ENCODE measurements around the gene ACAA2. TPM values are rescaled to one million over a fixed set of nuclear protein-coding genes. Genes with fewer than 3 reads are reported as not detected.

Gene ACAA2
- polyA plus RNA-seq, 1 donor (not counting 4 experiments of a cell fraction or from before 2014, with no cell fraction given), result 2.3 TPM

- no peak for DNase-seq (ENCODE audit: low read depth, low spot score)
- Histone ChIP-seq H3K36me3 (ENCODE audit: control insufficient read depth in 2 of 2, extremely low read depth in 1 of 2, insufficient read depth in 2 of 2, low read length in 2 of 2) (no peaks in the 10 kb centered on the region), H3K79me2 (ENCODE audit: control insufficient read depth, insufficient read depth, low read length) (no peaks in the 10 kb centered on the region), H2AFZ (ENCODE audit: control insufficient read depth, low read length) (peak overlapping the region; percentile 87), H3K4me2 (ENCODE audit: control insufficient read depth, extremely low read depth, insufficient read depth, low read depth, low read length) (peak overlapping the region; percentile 89), H3K4me1 (ENCODE audit: control insufficient read depth, extremely low read depth, insufficient read depth, low read length) (peaks cover 15% of the 10 kb centered on the region), H3K9ac (ENCODE audit: control insufficient read depth, extremely low read depth, insufficient read depth, low read length) (peak overlapping the region; percentile 92), H4K20me1 (ENCODE audit: control insufficient read depth, extremely low read depth, insufficient read depth, low read length) (no peaks in the 10 kb centered on the region), H3K9me3 (ENCODE audit: control insufficient read depth, low read depth, low read length) (no peaks in the 10 kb centered on the region), H3K27ac (ENCODE audit: control insufficient read depth, insufficient read depth, low read length) (peak overlapping the region; percentile 88), H3K27me3 (ENCODE audit: control insufficient read depth, extremely low read depth, insufficient read depth, low read length) (no peaks in the 10 kb centered on the region), H3K9me1 (ENCODE audit: control insufficient read depth, extremely low read depth, insufficient read depth, low read length) (no peaks in the 10 kb centered on the region), H3K4me3 (ENCODE audit: control insufficient read depth in 2 of 3, extremely low read depth in 1 of 3, insufficient read depth in 2 of 3, low read depth in 1 of 3, low read length in 3 of 3) (peak overlapping the region; percentile 49 to 92 (median 86))
- dilution Hi-C loops (cut with MboI; ENCODE audit: extremely low pct_ligation_motif_present, low sequenced_read_pairs), result no loop called here
- TF ChIP-seq EZH2 (IDR thresholded peaks at IDR 0.05; ENCODE audit: low read length), result no peak
- TF ChIP-seq CTCF (optimal IDR thresholded peaks at IDR 0.05 in 1 of 3, IDR thresholded peaks at IDR 0.05 in 1 of 3, conservative IDR thresholded peaks at IDR 0.05 in 1 of 3; ENCODE audit: extremely low read depth in 1 of 3, insufficient read depth in 2 of 3, low read length in 3 of 3), result no peak
- no peak for FAIRE-seq
These were observed 339 bp downstream of the ACAA2 start for GRCh38 chr18:49813069-49813318.

GRCh38 chr18:49812286-49813068 is 856 bp downstream of the ACAA2 start:
- H3K4me3 ChIP-seq (ENCODE audit: control insufficient read depth in 2 of 3, extremely low read depth in 1 of 3, insufficient read depth in 2 of 3, low read depth in 1 of 3, low read length in 3 of 3), result no peak overlapping the region
- H3K27me3 ChIP-seq (ENCODE audit: control insufficient read depth, extremely low read depth, insufficient read depth, low read length), result no peaks in the 10 kb centered on the region
- dilution Hi-C loops (cut with MboI; ENCODE audit: extremely low pct_ligation_motif_present, low sequenced_read_pairs), result no loop called here
- H4K20me1 ChIP-seq (ENCODE audit: control insufficient read depth, extremely low read depth, insufficient read depth, low read length), result no peaks in the 10 kb centered on the region
- H3K9me3 ChIP-seq (ENCODE audit: control insufficient read depth, low read depth, low read length), result no peaks in the 10 kb centered on the region
- no peak for DNase-seq (ENCODE audit: low read depth, low spot score)
- H3K9me1 ChIP-seq (ENCODE audit: control insufficient read depth, extremely low read depth, insufficient read depth, low read length), result no peaks in the 10 kb centered on the region
- TF ChIP-seq EZH2 (IDR thresholded peaks at IDR 0.05; ENCODE audit: low read length), result no peak
- no peak for TF ChIP-seq CTCF (optimal IDR thresholded peaks at IDR 0.05 in 1 of 3, IDR thresholded peaks at IDR 0.05 in 1 of 3, conservative IDR thresholded peaks at IDR 0.05 in 1 of 3; ENCODE audit: extremely low read depth in 1 of 3, insufficient read depth in 2 of 3, low read length in 3 of 3)
- H3K36me3 ChIP-seq (ENCODE audit: control insufficient read depth in 2 of 2, extremely low read depth in 1 of 2, insufficient read depth in 2 of 2, low read length in 2 of 2), result no peaks in the 10 kb centered on the region
- H3K27ac ChIP-seq (ENCODE audit: control insufficient read depth, insufficient read depth, low read length), result peak overlapping the region; percentile 88
- H3K4me1 ChIP-seq (ENCODE audit: control insufficient read depth, extremely low read depth, insufficient read depth, low read length), result peaks cover 11% of the 10 kb centered on the region
- H3K79me2 ChIP-seq (ENCODE audit: control insufficient read depth, insufficient read depth, low read length), result no peaks in the 10 kb centered on the region
- H3K4me2 ChIP-seq (ENCODE audit: control insufficient read depth, extremely low read depth, insufficient read depth, low read depth, low read length), result peak overlapping the region; percentile 89
- no peak for FAIRE-seq
- H3K9ac ChIP-seq (ENCODE audit: control insufficient read depth, extremely low read depth, insufficient read depth, low read length), result peak overlapping the region; percentile 92
- H2AFZ ChIP-seq (ENCODE audit: control insufficient read depth, low read length), result no peak overlapping the region

Data from keratinocyte (primary cell).